HEK293 (cell line): Measurements from ENCODE around the gene LCE4A.

ENCODE experiments used
- GFI1B ChIP-seq: fragments of 450-650 bp; formaldehyde crosslinking; IDR thresholded peaks from 2 replicates; pipeline ENCODE4 v1.5.1; 2016; ENCODE audit warnings: missing biosample characterization, missing genetic modification characterization
- KLF9 ChIP-seq: fragments of 450-650 bp; formaldehyde crosslinking; IDR thresholded peaks from 2 replicates; pipeline ENCODE4 v1.5.1; 2016; ENCODE audit warnings: missing biosample characterization, missing genetic modification characterization, low read depth
- PBX3 ChIP-seq: sonication (generic); formaldehyde crosslinking; IDR thresholded peaks from 2 replicates; pipeline ENCODE4 v1.8.1; 2022; ENCODE audit warnings: mild to moderate bottlenecking, moderate library complexity, missing genetic modification reagents
- YY1 ChIP-seq: fragments of 450-650 bp; formaldehyde crosslinking; IDR thresholded peaks from 2 replicates; pipeline ENCODE4 v1.5.1; 2018; ENCODE audit warnings: missing biosample characterization, missing genetic modification characterization
- ZBTB21 ChIP-seq: fragments of 450-650 bp; formaldehyde crosslinking; IDR thresholded peaks from 2 replicates; pipeline ENCODE4 v1.5.1; 2017; ENCODE audit warnings: missing biosample characterization, missing genetic modification characterization
- ZNF423 ChIP-seq: fragments of 450-650 bp; formaldehyde crosslinking; IDR thresholded peaks from 2 replicates; pipeline ENCODE4 v1.5.1; 2016; ENCODE audit warnings: missing biosample characterization, missing genetic modification characterization
- ZNF580 ChIP-seq: fragments of 450-650 bp; formaldehyde crosslinking; IDR thresholded peaks from 2 replicates; pipeline ENCODE4 v1.5.1; 2016; ENCODE audit warnings: missing biosample characterization, missing genetic modification characterization
- ZNF624 ChIP-seq: fragments of 450-650 bp; formaldehyde crosslinking; IDR thresholded peaks from 2 replicates; pipeline ENCODE4 v1.5.1; 2017; ENCODE audit warnings: missing biosample characterization, missing genetic modification characterization
- ZXDB ChIP-seq: fragments of 450-650 bp; formaldehyde crosslinking; IDR thresholded peaks from 2 replicates; pipeline ENCODE4 v1.5.1; 2016; ENCODE audit warnings: missing biosample characterization, missing genetic modification characterization
- TF ChIP-seq, protein P1 (sequence below): fragments of 450-650 bp; formaldehyde crosslinking; IDR thresholded peaks from 2 replicates; pipeline ENCODE4 v1.5.1; 2016; ENCODE audit warnings: missing biosample characterization, missing genetic modification characterization
- TF ChIP-seq, protein P2 (sequence below): fragments of 450-650 bp; formaldehyde crosslinking; IDR thresholded peaks from 2 replicates; pipeline ENCODE4 v1.5.1; 2016; ENCODE audit warnings: missing biosample characterization, missing genetic modification characterization

DNA sequence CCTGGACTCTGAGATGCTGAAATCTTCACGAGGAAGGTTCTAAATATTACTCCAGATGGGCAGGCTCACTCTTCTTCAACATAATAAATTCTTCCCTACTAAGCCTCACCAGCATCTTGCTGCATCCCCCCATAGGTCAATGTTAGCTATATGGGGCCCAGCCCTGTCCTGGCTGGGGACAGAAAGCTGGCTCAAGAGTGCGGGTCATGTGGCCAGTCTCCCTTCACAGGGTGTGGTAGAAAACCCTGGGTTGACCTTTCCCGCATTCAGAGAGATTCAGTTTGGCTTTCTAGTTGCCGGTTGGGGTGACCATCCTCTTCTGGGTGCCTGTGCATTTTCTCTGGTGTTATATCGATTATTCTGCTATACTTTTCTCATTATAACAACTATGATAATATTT, 30.0 kb downstream of the LCE4A start:
- TF ChIP-seq, protein P1, sequence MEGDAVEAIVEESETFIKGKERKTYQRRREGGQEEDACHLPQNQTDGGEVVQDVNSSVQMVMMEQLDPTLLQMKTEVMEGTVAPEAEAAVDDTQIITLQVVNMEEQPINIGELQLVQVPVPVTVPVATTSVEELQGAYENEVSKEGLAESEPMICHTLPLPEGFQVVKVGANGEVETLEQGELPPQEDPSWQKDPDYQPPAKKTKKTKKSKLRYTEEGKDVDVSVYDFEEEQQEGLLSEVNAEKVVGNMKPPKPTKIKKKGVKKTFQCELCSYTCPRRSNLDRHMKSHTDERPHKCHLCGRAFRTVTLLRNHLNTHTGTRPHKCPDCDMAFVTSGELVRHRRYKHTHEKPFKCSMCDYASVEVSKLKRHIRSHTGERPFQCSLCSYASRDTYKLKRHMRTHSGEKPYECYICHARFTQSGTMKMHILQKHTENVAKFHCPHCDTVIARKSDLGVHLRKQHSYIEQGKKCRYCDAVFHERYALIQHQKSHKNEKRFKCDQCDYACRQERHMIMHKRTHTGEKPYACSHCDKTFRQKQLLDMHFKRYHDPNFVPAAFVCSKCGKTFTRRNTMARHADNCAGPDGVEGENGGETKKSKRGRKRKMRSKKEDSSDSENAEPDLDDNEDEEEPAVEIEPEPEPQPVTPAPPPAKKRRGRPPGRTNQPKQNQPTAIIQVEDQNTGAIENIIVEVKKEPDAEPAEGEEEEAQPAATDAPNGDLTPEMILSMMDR (tag by site-specific recombination): no peak
- TF ChIP-seq ZNF580 (tag by site-specific recombination) (no peak), ZNF423 (tag by site-specific recombination) (no peak), ZBTB21 (tag by site-specific recombination) (no peak), ZXDB (tag by site-specific recombination) (no peak), GFI1B (tag by site-specific recombination) (no peak), PBX3 (no peak), KLF9 (no peak), ZNF624 (tag by site-specific recombination) (no peak), YY1 (tag by site-specific recombination) (no peak)
- TF ChIP-seq, protein P2, sequence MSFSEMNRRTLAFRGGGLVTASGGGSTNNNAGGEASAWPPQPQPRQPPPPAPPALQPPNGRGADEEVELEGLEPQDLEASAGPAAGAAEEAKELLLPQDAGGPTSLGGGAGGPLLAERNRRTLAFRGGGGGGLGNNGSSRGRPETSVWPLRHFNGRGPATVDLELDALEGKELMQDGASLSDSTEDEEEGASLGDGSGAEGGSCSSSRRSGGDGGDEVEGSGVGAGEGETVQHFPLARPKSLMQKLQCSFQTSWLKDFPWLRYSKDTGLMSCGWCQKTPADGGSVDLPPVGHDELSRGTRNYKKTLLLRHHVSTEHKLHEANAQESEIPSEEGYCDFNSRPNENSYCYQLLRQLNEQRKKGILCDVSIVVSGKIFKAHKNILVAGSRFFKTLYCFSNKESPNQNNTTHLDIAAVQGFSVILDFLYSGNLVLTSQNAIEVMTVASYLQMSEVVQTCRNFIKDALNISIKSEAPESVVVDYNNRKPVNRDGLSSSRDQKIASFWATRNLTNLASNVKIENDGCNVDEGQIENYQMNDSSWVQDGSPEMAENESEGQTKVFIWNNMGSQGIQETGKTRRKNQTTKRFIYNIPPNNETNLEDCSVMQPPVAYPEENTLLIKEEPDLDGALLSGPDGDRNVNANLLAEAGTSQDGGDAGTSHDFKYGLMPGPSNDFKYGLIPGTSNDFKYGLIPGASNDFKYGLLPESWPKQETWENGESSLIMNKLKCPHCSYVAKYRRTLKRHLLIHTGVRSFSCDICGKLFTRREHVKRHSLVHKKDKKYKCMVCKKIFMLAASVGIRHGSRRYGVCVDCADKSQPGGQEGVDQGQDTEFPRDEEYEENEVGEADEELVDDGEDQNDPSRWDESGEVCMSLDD (tag by site-specific recombination): no peak
